Aorta (tissue), 5 donors: ENCODE measurements around the gene EFCAB6. TPM values are rescaled to one million over a fixed set of nuclear protein-coding genes. Genes with fewer than 3 reads are reported as not detected.

Source experiments
- ATAC-seq: fragments of 200-7000 bp; cut with Tn5 transposase; one replicate; pipeline ENCODE4 v1.9.1; 2022; ENCODE audit warnings: moderate library complexity; ENCODE audit not compliant: low FRiP score
- DNase-seq, 2 donors: peaks; one replicate each; pipeline ENCODE4 v3.0.0-alpha.2; 2020
- H3K27ac ChIP-seq, 2 donors: one replicate each; pipeline ENCODE4 v1.5.1; 2013; ENCODE audit warnings: low read length in 2 of 2, mild to moderate bottlenecking in 2 of 2, moderate library complexity in 2 of 2, control low read depth in 1 of 2, inconsistent platforms in 1 of 2, low read depth in 1 of 2
- H3K27me3 ChIP-seq, 2 donors: one replicate each; pipeline ENCODE4 v1.6.1; 2013; ENCODE audit warnings: control low read depth in 1 of 2, low read length in 1 of 2, mild to moderate bottlenecking in 1 of 2, moderate library complexity in 1 of 2; ENCODE audit not compliant: insufficient read depth in 2 of 2, control insufficient read depth in 1 of 2
- H3K36me3 ChIP-seq, 2 donors: one replicate each; pipeline ENCODE4 v1.6.1; 2013; ENCODE audit warnings: control low read depth in 1 of 2, low read length in 1 of 2, mild to moderate bottlenecking in 1 of 2; ENCODE audit not compliant: insufficient read depth in 2 of 2, control insufficient read depth in 1 of 2
- H3K4me1 ChIP-seq, 2 donors: one replicate each; pipeline ENCODE4 v1.6.1; 2013; ENCODE audit warnings: low read length in 2 of 2, control low read depth in 1 of 2, mild to moderate bottlenecking in 1 of 2, moderate library complexity in 1 of 2; ENCODE audit not compliant: insufficient read depth in 2 of 2, control insufficient read depth in 1 of 2
- H3K4me3 ChIP-seq, 2 donors: one replicate each; pipeline ENCODE4 v1.5.1; 2013; ENCODE audit warnings: low read length in 2 of 2, control low read depth in 1 of 2, mild to moderate bottlenecking in 1 of 2
- H3K9me3 ChIP-seq: one replicate; pipeline ENCODE4 v1.6.1; 2013; ENCODE audit warnings: mild to moderate bottlenecking, low read length; ENCODE audit not compliant: control insufficient read depth
- WGBS, 2 donors: extraction: QIAGEN DNeasy Blood & Tissue Kit; methylation state at CpG; one replicate each; pipeline ENCODE4 v1.1.7; 2013; 5-methylcytosine and 5-hydroxymethylcytosine counted together
- intact Hi-C, 2 donors: fragments of 100-400 bp; cut with DNase I; formaldehyde crosslinking; loops; one replicate each; pipeline versions ENCODE4 v1.14.2 to v1.15.0; 2022
- polyA plus RNA-seq, 2 donors: library from polyadenylated mRNA; stranded (reverse); fragments of 200-250 nt; gene quantifications; one replicate each; pipeline ENCODE4 v1.2.3, GENCODE V29; 2013
- total RNA-seq, 2 donors: library from RNA; stranded (reverse); fragmentation: NEBNext Ultra II Directional; extraction: Animal tissue kit (Norgen Biotek cat#: 25700); gene quantifications; one replicate each; pipeline ENCODE4 v1.2.1, GENCODE V29; 2021
- donor health status: healthy with polysubstance abuse.
- donor health status: Bipolar disorder and iron deficiency.
- donor health status: DM: no; HTN: no; CAD: no.
- donor health status: DM: no; HTN: no; CAD: no.
- donor health status: DM: yes; HTN: yes; CAD: no.

Gene EFCAB6
- total and polyA plus RNA-seq, 4 donors = 0.88 to 2.6 (median 1.8) TPM

DNA sequence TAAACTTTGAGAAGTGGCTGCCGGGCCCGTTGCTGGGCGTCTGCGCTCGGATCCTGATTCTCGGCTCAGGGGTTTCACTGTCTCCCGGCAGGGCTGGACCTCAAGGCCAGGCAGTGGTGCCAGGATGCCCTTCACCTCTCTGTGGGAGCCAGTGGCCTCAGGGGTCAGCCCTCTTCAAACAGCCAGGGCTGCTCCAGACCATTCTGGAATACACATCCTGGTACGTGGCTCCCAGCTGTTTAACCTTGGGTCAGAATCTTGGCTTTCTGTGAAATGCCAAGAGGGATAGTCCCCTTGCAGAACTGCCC, 329.8 kb downstream of the EFCAB6 start:
- no peaks in the 10 kb centered on the region for H3K9me3 ChIP-seq
- no peak overlapping the region for H3K27ac ChIP-seq
- WGBS, 2 donors = 56 to 63% methylated on average over 8 of the region's 8 CpGs
- no peak overlapping the region for H3K4me3 ChIP-seq
- H3K4me1 ChIP-seq = no peaks in the 10 kb centered on the region
- no peaks in the 10 kb centered on the region for H3K27me3 ChIP-seq
- no peak for ATAC-seq
- H3K36me3 ChIP-seq = no peaks in the 10 kb centered on the region
- intact Hi-C loops = no loop called here
- DNase-seq = peak; percentile 21 to 64

DNA sequence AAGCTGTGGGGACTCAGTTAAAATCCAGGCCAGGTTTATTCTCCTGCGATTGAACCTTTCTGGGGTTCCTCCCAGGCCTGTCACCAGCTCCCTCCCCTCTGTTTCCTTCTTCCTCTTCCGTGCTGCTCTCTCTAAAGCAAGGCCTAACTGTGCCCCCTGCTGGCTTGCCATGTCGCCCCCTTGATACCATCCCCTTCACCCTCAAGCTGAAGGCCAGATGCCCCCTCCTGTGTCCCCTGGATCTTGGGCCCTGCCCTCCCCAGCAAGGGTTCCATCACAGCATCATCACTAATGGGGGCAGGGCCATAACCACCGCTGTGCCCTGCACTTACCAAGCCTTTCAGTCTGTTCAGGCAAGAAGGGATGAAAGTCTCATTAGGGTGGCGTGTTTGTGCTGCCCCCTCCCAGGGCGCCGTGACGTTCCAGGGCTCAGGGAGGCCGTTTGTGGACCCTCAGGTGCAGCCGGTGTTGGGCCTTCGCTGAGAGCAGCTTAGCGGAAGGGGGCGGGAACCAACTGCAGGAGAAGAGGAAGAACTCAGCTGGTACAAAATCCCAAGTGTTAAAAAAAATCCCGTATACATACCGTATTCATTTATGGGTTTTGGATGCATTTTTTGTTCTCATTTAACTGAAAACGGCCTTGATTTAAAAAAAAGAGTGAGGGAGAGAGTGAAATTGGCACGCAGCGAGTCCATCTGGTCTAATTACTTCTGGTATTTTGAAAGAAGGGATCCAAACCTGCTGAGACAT, 330.4 kb downstream of the EFCAB6 start:
- ATAC-seq (no peak), DNase-seq (peak; percentile 42 to 51)
- Histone ChIP-seq H3K4me1 (no peaks in the 10 kb centered on the region), H3K9me3 (no peaks in the 10 kb centered on the region), H3K27me3 (no peaks in the 10 kb centered on the region), H3K4me3 (no peak overlapping the region), H3K27ac (no peak overlapping the region), H3K36me3 (no peaks in the 10 kb centered on the region)
- 40 to 47% methylated on average over 18 of the region's 18 CpGs for WGBS, 2 donors
- intact Hi-C loops = no loop called here

DNA sequence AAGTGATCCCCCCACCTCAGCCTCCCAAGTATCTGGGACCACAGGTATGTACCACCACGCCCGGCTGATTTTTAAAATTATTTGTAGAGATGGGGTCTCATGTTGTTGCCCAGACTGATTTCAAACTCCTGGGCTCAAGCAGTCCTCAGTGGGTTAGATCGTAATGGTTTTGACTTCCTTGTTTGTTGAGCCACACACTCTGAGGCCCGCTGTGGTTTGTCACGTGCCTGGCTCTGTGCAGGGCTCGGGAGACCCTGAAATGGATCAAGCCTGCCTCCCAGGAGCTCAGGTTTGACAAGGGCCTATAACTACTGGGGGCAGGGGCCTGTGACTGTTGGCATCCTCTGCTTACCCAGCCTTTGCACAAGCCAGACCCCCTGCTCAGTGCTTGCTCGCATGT, 332.1 kb downstream of the EFCAB6 start:
- 64 to 71% methylated on average over 7 of the region's 7 CpGs for WGBS, 2 donors
- Histone ChIP-seq H3K4me1 (no peaks in the 10 kb centered on the region), H3K36me3 (no peaks in the 10 kb centered on the region), H3K27ac (no peak overlapping the region), H3K4me3 (no peak overlapping the region), H3K9me3 (no peaks in the 10 kb centered on the region), H3K27me3 (no peaks in the 10 kb centered on the region)
- intact Hi-C loops = no loop called here
- DNase-seq (no peak), ATAC-seq (no peak)

DNA sequence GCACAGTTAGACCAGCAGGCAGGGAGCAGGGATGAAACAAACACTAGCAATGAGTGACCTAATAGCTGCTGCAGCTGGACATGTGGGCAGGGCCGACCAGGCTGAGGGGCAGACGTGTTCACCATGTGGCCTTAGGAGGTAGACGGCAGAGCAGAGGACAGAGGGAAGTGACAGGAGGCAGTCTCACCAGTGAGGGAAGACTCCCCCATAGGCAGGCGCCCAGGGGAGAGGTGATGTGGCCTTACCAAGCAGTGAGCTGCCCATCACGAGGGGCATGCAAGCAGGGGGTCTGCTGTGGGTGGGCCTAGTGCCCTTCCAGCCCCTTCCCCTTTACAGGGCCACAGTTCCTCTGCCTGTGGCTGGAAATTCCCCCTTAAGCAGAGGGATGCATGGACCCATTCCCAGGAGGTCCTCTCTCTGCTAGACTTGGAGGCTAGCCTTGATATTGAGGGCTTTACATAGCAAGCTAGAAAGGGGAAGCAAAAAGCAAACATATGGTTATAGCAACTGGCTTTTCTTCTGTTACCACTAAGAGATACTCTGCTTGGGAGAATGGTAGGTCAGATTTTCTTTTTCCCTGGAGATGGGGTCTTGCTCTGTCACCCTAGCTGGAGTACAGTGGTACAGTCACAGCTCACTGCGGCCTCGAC, 332.7 kb downstream of the EFCAB6 start:
- WGBS, 2 donors = 63 to 68% methylated on average over 7 of the region's 7 CpGs
- ATAC-seq (no peak), DNase-seq (peak in 1 of 2 donors; percentile 51)
- Histone ChIP-seq H3K36me3 (no peaks in the 10 kb centered on the region), H3K9me3 (no peaks in the 10 kb centered on the region), H3K4me1 (no peaks in the 10 kb centered on the region), H3K4me3 (no peak overlapping the region), H3K27ac (no peak overlapping the region), H3K27me3 (no peaks in the 10 kb centered on the region)
- intact Hi-C loops = no loop called here

Other genes starting within 250 kb of the EFCAB6 start
- gene SULT4A1, start 50.2 kb upstream of the EFCAB6 start, total RNA-seq = not detected
- 1 to 10 TPM in 1 of 2 donors, not detected in 1; 2.6 TPM for gene SULT4A1, start 50.2 kb upstream of the EFCAB6 start, polyA plus RNA-seq
- gene PNPLA5, start 79.7 kb upstream of the EFCAB6 start, total RNA-seq = not detected
- gene PNPLA5, start 79.7 kb upstream of the EFCAB6 start, polyA plus RNA-seq = under 1 TPM in 1 of 2 donors, not detected in 1; 0.50 TPM
- 1 to 10 TPM in 1 of 2 donors, not detected in 1; 1.3 TPM for gene PNPLA3, start 111.5 kb upstream of the EFCAB6 start, total RNA-seq
- gene PNPLA3, start 111.5 kb upstream of the EFCAB6 start, polyA plus RNA-seq = not detected
- 10 to 100 TPM; 20.9 to 29.5 TPM for gene SAMM50, start 143.1 kb upstream of the EFCAB6 start, total RNA-seq
- gene SAMM50, start 143.1 kb upstream of the EFCAB6 start, polyA plus RNA-seq = 10 to 100 TPM; 29.2 to 29.7 TPM
- 10 to 100 TPM; 28.3 to 34.6 TPM for gene PARVB, start 212.0 kb upstream of the EFCAB6 start, total RNA-seq
- 10 to 100 TPM in 1 of 2 donors, 1 to 10 TPM in 1; 7.9 to 12.1 TPM for gene PARVB, start 212.0 kb upstream of the EFCAB6 start, polyA plus RNA-seq